GM21786 (cell line): ENCODE results near the gene CEP57.
"Not testable (repeated sequence)": the region's sequence is repeated elsewhere in the genome, so short reads cannot be mapped to it uniquely, and the experiment has no call there.

ENCODE experiments used
- ATAC-seq: cut with Tn5 transposase; IDR thresholded peaks from one replicate; pipeline ENCODE4 v1.9.1; 2021; ENCODE audit not compliant: unreplicated experiment

CEP57 gene

GRCh38 chr11:95795627-95796295 is 5.5 kb downstream of the CEP57 start:
- ATAC-seq, result no peak

DNA sequence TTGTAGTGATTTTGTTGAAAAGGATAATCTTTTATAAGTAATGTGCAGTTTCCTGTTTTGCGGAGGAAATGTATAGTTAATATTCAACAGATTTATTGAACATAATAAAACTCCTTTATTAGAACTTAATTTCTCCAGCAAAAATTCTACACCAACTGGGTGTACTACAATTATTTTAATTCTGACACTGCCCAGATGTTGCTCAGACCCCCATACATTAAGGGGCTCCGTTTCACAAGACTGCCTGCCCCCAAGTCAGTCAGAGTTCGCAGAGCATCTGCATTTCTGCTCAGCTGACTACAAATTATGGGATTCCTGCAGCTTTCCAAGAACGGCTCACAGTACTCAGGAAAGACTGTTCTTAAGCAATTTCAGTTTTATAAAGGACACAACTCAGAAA is 6.2 kb downstream of the CEP57 start:
- no peak for ATAC-seq

DNA sequence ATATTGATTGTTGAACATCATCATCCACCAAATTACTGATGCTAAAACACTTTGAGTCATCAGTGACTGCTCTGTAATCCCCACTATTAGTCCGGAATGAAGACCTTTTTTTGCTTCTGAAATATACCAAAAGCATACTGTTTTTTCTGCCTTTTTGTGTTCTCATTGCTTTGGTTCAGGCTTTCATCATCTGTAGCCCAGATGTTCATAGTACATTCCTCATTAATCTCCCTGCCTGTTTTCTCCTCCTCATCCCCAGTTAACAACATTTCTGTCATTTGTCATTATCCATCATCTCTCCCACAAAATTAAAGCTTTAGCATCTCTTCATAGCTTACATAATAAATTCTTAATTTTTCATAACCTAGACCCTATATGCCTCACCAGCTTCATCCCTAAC is 9.2 kb downstream of the CEP57 start:
- no peak for ATAC-seq

- no peak for ATAC-seq
These were observed 10.1 kb downstream of the CEP57 start for GRCh38 chr11:95800438-95800837.

DNA sequence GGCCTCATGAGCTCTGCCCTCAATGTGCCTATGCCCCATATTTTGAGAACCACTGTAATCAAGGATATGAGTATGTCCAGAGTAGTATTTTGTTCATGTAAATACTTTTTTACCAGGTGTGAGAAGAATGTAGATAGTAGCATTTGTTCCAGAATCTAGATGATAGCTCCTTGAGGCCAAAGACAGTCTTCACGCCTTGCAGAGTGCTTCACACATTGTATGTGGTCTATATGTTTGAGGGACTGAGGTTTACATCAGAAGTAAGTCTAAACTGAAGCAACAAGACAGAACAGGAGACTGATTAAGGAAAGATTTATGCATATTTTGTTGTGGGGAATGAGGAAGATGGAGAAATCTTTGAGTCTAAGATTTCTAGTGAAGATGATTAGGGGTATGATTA is 12.5 kb downstream of the CEP57 start:
- ATAC-seq, result no peak

- ATAC-seq, result no peak
These were observed 13.7 kb downstream of the CEP57 start for GRCh38 chr11:95803973-95804372.

GRCh38 chr11:95805869-95806268 is 15.6 kb downstream of the CEP57 start:
- ATAC-seq, result no peak

DNA sequence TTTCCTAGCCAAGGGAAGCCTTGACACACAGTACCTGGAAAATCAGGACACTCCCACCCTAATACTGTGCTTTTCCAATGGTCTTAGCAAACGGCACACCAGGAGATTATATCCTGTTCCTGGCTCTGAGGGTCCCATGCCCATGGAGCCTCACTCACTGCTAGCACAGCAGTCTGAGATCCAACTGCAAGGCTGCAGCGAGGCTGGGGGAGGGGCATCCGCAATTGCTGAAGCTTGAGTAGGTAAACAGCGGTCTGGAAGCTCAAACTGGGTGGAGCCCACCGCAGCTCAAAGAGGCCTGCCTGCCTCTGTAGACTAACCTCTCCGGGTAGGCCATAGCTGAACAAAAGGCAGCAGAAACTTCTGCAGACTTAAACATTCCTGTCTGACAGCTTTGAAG is 16.2 kb downstream of the CEP57 start:
- not testable (repeated sequence) for ATAC-seq

DNA sequence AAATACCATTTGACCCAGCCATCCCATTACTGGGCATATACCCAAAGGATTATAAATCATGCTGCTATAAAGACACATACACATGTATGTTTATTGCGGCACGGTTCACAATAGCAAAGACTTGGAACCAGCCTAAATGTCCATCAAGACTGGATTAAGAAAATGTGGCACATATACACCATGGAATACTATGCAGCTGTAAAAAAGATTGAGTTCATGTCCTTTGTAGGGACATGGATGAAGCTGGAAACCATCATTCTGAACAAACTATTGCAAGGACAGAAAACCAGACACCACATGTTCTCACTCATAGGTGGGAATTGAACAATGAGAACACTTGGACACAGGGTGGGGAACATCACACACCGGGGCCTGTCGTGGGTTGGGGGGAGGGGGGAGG is 20.8 kb downstream of the CEP57 start:
- ATAC-seq, result not testable (repeated sequence)

DNA sequence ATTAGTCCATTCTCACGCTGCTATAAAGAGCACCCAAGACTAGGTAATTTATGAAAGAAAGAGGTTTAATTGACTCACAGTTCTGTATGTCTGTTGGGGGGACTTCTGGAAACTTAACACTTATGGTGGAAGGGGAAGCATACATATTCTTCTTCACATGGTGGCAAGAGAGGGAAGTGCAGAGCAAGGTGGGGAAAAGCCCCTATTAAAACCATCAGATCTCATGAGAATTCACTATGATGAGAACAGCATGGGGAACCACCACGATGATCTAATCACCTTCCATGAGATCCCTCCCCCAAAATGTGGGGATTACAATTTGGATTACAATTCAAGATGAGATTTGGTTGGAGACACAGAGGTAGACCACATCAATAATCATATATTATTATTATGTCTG is 25.7 kb downstream of the CEP57 start:
- no peak for ATAC-seq

DNA sequence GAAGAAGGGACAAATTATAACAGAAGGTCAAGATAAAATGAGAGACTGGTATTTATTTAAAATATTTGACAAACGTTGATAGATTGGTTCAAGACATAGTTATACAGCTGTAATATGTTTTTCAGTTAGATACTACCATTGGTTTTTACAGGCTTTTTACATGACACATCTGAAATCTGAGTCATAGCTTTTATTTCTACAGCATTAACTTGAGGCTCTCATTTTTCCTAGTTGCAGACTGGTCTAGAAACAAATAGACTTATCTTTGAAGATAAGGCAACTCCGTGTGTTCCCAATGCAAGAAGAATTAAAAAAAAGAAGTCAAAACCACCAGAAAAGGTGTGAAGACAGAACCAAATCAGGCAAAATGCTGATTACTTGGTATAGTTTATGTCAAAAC is 31.3 kb downstream of the CEP57 start:
- no peak for ATAC-seq

- ATAC-seq, result no peak
These were observed 37.4 kb downstream of the CEP57 start for GRCh38 chr11:95827696-95828095.

DNA sequence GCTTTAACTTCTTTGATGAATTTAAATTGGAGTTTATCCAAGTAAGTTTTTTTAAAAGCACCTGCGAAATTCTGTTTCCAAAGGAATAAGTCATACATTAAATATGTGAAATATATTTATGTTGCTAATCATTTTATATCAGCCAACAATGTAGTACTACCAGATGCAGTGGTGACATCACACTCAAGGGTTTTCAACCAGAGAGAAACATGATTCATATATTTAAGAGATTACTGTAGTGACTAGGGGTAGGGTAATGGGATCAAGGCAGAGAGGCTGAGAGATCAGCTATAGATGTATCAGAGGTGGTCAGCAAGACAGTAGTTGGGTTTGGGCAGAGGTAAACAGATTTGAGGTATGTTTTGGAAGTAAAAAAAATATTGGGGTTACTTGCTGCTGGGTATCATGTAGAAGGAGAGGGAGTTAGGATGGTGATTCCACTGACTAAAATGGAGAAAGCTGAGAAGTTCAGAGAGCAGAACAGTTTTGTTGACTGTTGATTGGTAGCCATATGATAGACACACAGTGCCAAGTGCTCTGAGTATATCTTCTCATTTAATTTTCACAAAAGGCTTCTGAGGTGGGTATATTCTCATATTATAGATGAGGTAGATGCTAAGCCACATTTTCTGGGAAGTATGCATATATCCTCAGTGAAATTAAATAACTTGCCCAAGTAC is 39.4 kb downstream of the CEP57 start:
- no peak for ATAC-seq

DNA sequence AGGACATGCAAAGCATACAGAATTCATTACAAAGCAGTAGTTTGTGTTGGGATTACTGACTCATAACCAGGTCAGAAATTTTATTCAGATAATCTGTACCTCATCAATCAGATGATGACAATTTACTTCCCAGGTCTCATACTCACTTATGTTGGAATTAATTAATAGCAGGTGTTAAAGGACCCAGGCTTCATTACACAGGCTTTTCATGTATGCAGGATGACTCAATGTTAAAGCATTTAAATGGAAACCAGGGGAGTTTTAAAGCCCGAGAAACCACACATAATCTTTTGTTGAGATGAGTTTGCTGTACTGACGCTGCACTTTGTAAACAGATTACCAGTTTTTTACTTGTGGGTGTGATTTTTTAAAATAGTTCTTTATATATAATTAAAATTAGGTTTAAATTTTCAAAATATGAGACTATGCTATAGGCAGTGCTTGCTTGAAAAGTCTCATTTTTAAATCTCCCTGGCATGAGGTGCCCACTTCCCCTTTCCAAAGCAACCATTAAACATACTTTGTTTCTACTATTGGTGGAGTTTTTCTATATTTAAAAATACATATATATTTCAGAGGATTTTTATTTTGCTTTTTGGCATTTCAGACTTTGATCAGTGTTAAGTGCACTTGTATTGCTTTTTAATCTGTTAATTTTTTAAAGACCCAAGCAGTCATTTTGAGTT is 41.0 kb downstream of the CEP57 start:
- no peak for ATAC-seq

GRCh38 chr11:95832763-95833162 is 42.5 kb downstream of the CEP57 start:
- no peak for ATAC-seq

DNA sequence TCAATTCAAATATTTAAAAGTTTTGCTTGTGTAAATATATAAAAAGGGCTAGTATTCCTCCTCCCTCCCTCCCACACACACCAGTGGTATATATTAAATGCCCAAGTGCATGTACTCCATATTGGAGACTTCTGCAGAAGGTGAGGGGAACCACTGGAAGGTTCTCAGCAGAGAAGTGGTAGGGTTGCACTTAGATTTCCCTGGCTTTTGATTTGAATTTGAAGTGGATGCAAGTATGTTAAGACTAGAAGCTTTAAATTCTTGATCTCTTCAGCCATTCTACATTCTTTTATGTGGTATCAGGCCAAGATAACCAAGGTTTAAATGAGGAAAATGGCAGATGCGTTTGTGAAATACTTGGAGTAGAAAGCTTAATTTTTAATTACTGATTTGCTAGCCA is 43.1 kb downstream of the CEP57 start:
- no peak for ATAC-seq

DNA sequence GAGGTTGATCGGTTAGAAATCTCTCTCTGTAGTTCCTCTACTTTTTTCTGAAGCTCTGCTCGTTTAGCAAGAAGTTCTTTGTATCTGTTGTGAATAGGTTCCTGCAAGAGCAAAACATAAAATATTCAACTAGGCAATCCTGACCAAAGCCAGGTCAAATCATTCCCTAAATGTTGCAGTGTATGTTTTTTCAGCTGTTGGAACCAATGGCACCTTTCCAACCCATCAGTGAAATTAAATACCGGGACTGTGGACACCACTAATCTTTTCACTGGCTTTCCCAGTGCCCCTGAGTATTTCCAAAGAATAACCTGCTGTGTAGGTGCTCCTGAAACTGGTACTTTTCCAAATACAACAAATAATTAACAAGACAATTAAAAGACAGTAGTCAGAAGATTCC is 45.1 kb downstream of the CEP57 start:
- no peak for ATAC-seq

DNA sequence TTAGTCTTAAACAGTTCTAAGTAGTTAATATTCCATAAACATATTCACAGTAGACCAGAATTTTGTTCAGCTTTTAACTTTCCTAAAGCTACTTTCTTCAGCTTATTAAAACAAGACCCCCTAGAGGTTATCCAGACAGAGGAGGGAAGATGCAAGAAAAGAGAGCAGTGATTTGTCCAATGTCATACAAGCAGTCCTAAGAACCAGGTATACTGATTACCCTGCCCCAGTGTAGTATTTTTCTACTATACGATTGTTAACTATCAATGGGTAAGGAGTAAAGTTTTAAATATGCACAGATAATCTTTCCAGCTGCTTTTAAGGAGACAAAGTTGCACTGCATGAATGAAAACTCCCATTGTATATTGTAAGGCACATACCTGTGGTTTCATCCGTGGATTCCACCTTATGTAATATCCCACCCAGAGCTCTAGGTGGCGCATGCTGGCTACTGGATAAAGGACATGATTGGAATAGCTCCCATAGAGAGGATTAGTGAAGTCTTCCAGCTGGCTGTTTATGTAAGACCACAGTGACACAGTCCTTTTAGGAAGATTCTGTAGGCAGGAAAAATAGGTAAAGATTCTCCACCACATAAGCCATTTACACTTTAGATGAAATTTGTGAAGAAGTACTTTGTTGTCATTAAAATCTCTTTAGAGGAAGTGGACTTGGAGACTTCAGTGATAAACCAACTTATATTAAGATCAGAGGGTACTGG is 45.6 kb downstream of the CEP57 start:
- peak; percentile 93 for ATAC-seq

GRCh38 chr11:95845167-95845566 is 54.9 kb downstream of the CEP57 start:
- no peak for ATAC-seq

GRCh38 chr11:95849087-95849825 is 59.0 kb downstream of the CEP57 start:
- peak; percentile 60 for ATAC-seq

GRCh38 chr11:95850137-95850536 is 59.8 kb downstream of the CEP57 start:
- no peak for ATAC-seq
